Left kidney (tissue), 2 donors: ENCODE data around the gene ASF1A. TPM values are rescaled to one million over a fixed set of nuclear protein-coding genes. Genes with fewer than 3 reads are reported as not detected.
A peak's percentile ranks its signal among the peaks of the same experiment; 100 is the strongest.

Experiments
- DNase-seq: peaks from one replicate; pipeline ENCODE4 v3.0.0-alpha.2; 2013
- polyA plus RNA-seq: library from polyadenylated mRNA; unstranded; fragments of 120-200 nt; gene quantifications from one replicate; pipeline ENCODE4 v1.2.1, GENCODE V29; 2013; ENCODE audit not compliant: insufficient read length

ASF1A gene
- polyA plus RNA-seq, 1 donor = 41.0 TPM

DNA sequence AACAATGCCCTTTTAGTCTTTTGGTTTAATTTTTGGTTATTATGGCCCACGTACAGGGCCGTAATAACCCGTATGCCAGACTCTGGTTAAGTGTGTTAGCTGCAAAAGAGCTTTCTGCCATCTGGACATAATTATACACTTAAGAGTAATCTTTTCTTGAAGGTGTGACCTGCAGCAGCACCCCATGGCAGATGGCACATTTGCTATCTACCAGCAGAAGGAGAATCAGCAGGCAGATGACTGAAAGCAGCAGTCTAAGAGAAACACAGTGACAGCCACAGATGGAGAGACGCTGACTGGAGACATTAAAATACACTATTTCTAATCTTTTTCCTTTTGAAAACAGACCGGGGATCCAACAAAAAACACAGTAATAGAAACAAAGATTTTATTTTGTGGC lies 18.7 kb downstream of the ASF1A start:
- DNase-seq = no peak

- no peak for DNase-seq
Measured at GRCh38 chr6:118913161-118913560, 19.2 kb downstream of the ASF1A start.

- no peak for DNase-seq
Measured at GRCh38 chr6:118914598-118914997, 20.6 kb downstream of the ASF1A start.

DNA sequence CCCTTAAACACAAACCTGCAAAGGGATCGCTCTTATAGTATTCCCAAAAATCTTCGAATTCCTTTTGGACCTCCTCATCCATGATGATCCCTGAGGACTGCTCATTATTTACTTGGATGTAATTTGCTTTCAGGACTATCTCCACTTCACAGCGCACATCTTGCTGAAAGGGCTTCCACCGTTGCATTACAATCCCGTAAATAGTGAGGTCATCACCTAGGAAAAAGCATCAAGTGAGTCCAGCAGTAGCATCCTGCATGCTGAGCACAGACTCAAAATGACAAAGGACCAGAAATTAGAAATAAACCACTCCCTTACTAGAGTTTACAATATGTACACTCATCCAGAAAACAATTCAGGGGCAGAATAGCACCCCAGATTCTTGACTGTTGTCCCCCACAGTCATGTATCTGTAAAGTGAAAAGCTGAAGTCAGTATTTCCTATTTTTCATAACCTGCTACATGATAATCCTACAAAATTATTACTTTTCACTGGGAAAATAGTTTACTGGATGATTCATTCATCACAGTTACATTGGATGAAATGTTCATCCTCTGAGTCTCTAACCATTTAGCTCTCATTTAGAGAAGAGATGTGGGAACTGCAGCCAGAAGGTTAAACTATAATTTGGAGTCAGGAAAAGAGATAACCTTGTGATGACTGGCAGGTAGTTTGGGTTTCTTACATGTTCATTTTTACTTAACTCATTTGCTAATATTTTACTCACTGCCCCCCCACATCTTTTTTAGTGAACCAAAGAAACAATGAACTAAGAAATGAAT lies 23.8 kb downstream of the ASF1A start:
- no peak for DNase-seq

- DNase-seq = no peak
Measured at GRCh38 chr6:118918329-118918725, 24.4 kb downstream of the ASF1A start.

- no peak for DNase-seq
Measured at GRCh38 chr6:118921084-118921483, 27.1 kb downstream of the ASF1A start.

DNA sequence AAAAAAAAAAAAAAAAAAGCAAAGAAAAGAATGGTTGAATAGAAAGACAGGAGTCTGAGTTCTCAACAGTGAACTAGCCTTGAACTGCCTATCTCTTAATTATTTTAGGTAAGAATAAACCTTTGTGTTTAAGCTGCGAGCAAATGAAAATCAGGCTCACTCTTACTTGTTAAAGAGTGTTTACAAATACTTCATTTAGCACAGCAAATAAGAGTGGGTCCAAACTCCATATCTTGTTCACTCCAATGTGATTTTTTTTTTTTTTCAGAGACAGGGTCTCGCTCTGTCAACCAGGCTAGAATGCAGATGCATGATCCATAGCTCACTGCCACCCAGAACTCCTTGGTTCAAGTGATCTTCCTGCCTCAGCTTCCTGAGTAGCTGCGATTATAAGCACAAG lies 29.1 kb downstream of the ASF1A start:
- no peak for DNase-seq

DNA sequence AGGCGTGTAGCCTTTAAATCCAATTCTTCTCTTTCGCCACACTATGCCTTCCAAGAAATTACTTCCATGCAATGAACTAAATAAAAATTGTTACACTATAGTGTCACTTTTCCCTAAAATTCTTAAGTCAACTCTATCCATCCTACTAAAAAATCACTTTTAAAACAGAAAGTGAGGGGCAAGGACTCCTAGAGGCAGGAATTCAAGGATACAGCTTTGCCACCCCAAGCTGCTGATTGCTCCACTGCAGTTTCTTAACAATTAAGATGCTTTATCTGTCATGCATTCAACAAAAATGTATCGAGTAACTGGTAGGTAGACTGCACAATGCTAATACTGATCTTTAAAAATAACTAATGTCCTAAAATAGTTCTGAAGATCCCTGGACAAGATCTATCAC lies 36.7 kb downstream of the ASF1A start:
- DNase-seq = no peak

GRCh38 chr6:118931436-118931835 lies 37.5 kb downstream of the ASF1A start:
- no peak for DNase-seq

GRCh38 chr6:118932421-118932820 lies 38.5 kb downstream of the ASF1A start:
- no peak for DNase-seq

DNA sequence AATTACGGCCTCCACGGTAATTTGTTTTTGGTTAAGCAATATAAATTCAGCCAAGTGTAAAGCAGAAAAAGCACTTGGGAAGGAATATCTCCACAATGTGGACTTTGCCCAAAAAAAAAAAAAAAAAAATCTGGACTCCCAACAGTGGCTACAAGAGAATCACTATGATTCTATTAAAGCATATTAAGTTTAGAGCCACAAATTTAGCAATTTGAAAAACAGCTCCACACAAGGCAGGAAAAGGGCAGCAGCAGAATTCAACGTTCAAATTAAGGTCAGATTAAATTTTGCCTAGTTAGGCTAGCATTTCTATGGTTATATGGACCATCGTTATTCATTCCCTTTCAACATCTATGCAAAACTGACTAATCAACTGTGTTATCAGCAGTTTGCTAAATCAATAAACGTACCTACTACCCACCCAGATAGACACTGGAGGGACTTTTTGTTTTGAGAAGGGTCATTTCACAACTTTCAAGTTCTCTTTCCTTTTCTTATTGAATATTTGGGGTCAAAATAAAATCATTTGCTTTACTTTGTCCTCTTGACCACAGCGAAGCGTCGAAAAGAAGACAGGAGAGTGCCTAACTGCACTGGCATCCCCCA lies 40.0 kb downstream of the ASF1A start:
- DNase-seq = peak; percentile 6

GRCh38 chr6:118934461-118935330 lies 40.7 kb downstream of the ASF1A start, which contains the start of gene MCM9:
Gene MCM9 (minus strand): TSS chr6:118935159. CDS start chr6:118931723, 3,436 bp downstream.
- peak; percentile 87 for DNase-seq

- DNase-seq = no peak
Measured at GRCh38 chr6:118935331-118935668, 41.3 kb downstream of the ASF1A start.

- no peak for DNase-seq
Measured at GRCh38 chr6:118935978-118936703, 42.2 kb downstream of the ASF1A start.

DNA sequence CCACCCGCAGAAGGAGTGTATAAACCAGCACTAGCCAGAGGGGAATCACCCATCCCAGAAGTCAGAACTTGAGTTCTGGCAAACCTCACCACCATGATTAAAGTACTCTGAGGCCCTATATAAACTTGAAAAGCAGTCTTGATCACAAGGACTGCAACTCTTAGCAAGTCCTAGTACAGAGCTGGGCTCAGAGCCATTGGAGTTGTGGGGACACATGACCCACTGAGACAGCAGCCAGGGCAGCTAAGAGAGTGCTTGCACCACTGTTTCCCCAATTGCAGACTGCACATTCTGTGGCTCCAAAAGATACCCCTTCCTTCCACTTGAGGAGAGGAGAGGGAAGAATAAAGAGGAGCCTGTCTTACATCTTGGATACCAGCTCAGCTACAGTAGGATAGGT lies 45.7 kb downstream of the ASF1A start:
- no peak for DNase-seq

DNA sequence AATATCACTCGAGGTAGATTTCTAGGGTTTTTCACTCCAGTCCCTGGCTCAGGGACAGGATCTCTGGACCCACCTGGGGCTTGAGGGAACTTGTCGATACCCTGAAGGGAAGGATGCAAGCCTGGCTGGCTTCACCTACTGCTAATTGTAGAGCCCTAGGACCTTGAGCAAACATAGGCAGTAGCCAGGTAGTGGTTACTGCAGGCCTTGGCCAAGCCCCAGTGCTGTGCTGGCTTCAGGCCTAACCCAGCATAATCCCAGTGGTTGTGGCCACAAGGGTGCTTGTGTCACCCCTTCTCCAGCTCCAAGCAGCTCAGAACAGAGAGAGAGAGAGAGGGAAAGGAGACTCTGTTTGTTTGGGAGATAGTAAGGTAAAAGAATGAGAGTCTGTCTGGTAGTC lies 46.8 kb downstream of the ASF1A start:
- DNase-seq = no peak

DNA sequence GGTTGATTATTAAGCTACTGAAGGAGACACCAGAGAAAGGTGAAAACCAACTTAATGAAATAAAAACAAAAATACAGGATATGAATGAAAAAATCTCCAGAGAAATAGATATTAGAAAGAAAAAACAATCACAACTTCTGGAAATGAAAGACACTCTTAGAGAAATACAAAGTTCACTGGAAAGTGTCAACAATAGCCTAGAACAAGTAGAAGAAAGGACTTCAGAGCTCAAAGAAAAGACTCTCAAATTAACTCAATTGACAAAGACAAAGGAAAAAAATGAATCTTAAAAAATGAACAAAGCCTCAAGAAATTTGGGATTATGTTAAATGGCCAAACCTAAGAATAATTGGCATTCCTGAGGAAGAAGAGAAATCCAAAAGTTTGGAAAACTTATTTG lies 51.3 kb downstream of the ASF1A start:
- DNase-seq = no peak

DNA sequence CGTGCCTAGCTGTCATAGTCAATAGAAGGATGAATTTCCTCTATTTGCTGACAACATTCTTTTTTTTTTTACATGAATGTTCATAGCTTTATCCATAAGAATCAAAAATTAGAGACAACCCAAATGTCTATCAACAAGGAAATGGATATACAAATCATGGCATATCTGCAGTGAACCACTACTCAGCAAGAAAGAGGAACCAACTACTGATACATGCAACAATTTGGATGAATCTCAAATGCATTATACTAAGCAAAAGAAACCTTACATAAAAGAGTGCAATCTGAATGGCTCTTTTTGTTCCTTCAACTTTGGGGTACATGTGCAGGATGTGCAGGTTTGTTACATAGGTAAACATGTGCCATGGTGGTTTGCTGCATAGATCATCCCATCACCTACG lies 58.7 kb downstream of the ASF1A start:
- DNase-seq = no peak

- DNase-seq = no peak
Measured at GRCh38 chr6:118953391-118953790, 59.4 kb downstream of the ASF1A start.
